ENCODE measurements around the gene RALGPS1.

RALGPS1 gene

DNA sequence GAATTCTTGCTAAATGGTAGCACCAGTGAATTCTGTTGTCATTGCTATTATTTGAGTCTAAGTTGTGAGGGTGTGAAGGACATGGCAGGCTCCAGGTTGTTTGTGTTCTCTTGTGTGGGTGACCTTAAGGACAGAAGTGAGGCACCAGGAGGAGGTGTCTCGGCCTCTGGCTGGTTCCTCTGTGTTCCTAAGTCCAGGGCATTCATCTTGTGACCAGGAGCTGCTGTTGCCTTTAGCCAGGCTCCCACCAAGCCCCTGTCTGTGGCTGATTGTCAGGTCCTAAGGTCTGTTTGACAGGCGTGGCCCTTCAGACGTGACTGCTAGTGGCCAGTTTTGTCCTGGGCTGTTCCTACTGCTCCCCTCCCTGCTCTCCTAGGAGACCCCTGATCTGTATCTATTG lies 118.5 kb downstream of the RALGPS1 start:
- TF ChIP-seq, protein P1, sequence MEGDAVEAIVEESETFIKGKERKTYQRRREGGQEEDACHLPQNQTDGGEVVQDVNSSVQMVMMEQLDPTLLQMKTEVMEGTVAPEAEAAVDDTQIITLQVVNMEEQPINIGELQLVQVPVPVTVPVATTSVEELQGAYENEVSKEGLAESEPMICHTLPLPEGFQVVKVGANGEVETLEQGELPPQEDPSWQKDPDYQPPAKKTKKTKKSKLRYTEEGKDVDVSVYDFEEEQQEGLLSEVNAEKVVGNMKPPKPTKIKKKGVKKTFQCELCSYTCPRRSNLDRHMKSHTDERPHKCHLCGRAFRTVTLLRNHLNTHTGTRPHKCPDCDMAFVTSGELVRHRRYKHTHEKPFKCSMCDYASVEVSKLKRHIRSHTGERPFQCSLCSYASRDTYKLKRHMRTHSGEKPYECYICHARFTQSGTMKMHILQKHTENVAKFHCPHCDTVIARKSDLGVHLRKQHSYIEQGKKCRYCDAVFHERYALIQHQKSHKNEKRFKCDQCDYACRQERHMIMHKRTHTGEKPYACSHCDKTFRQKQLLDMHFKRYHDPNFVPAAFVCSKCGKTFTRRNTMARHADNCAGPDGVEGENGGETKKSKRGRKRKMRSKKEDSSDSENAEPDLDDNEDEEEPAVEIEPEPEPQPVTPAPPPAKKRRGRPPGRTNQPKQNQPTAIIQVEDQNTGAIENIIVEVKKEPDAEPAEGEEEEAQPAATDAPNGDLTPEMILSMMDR (IDR thresholded peaks at IDR 0.05; ENCODE audit: low read depth, low read length): no peak
- H3K4me3 ChIP-seq (replicated peaks in 1 of 2; ENCODE audit: low read depth in 2 of 2, low read length in 2 of 2): no peak overlapping the region
- DNase-seq (ENCODE audit: low read depth in 2 of 2): no peak

GRCh38 chr9:127033789-127034188 lies 119.2 kb downstream of the RALGPS1 start:
- no peak overlapping the region for H3K4me3 ChIP-seq (replicated peaks in 1 of 2; ENCODE audit: low read depth in 2 of 2, low read length in 2 of 2)
- TF ChIP-seq, protein P1 (IDR thresholded peaks at IDR 0.05; ENCODE audit: low read depth, low read length): no peak
- peak; percentile 56 to 72 for DNase-seq (ENCODE audit: low read depth in 2 of 2)

DNA sequence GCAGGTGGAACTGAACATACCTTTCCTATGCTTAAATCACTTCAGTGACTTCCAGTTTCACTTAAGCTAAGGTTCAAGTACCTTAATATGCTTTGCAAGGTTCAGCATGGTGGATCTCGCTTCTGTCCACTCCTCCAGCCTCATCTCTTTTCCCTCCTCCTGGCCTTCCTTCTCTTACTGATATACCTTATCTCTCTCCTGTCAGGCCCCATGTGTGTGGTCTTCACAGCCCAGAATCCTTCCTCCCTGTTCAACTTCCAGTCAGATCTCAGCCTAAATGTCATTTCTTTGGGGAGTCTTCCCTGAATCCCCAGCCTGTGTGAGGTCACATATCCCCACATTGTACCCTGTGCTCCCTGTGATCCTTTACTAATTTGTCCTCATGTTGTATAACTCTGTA lies 120.1 kb downstream of the RALGPS1 start:
- no peak for DNase-seq (ENCODE audit: low read depth in 2 of 2)
- H3K4me3 ChIP-seq (replicated peaks in 1 of 2; ENCODE audit: low read depth in 2 of 2, low read length in 2 of 2): no peak overlapping the region
- TF ChIP-seq, protein P1 (IDR thresholded peaks at IDR 0.05; ENCODE audit: low read depth, low read length): no peak

DNA sequence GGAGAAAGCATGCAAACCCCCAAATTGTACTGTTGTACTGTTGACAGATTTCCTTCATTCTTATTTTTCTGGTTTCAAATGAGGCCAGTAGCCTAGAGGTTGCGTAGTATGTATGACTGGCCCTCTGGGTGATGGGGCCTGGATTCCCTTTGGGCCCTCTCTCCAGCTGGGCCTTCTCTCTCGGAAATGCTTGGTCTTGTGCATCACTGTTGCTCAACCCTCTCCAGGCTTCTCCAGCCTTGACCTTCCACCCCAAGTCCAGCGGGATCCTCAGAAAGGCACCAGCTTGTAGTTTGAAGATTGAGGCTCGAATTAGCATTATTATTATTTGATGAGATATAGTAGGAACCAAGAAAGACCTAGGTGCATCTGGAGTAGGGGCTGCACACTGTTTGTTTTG lies 120.8 kb downstream of the RALGPS1 start:
- TF ChIP-seq, protein P1 (IDR thresholded peaks at IDR 0.05; ENCODE audit: low read depth, low read length): no peak
- H3K4me3 ChIP-seq (replicated peaks in 1 of 2; ENCODE audit: low read depth in 2 of 2, low read length in 2 of 2): no peak overlapping the region
- DNase-seq (ENCODE audit: low read depth in 2 of 2): peak; percentile 97 to 98

- H3K4me3 ChIP-seq (replicated peaks in 1 of 2; ENCODE audit: low read depth in 2 of 2, low read length in 2 of 2): no peak overlapping the region
- DNase-seq (ENCODE audit: low read depth in 2 of 2): peak; percentile 96 to 98
Measured at GRCh38 chr9:127035948-127036347, 121.4 kb downstream of the RALGPS1 start.

DNA sequence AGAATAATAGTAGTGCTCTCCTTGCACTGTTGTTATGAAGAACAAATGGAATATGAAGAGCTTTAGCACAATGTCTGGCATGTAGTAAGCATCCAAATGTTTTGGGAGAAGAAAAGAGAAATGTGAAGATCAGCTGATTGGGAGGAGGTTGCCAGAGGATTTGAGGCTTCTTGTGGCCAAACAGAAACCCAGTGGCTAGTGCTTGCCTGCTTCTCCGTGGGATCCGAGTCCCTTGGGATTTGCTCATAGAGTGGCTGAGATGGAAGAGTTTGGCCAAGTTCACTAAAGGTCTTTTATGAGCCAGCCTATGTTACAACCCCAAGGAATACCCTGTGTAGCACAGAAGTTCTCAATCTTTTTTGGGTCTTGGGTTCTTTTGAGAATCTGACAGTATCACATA lies 121.9 kb downstream of the RALGPS1 start:
- peak; percentile 62 to 76 for DNase-seq (ENCODE audit: low read depth in 2 of 2)

More at GRCh38 chr9:127035948-127036347, 121.4 kb downstream of the RALGPS1 start:
- TF ChIP-seq, protein P1 (IDR thresholded peaks at IDR 0.05; ENCODE audit: low read depth, low read length): no peak

More for the DNA sequence above, 121.9 kb downstream of the RALGPS1 start:
- H3K4me3 ChIP-seq (replicated peaks in 1 of 2; ENCODE audit: low read depth in 2 of 2, low read length in 2 of 2): no peak overlapping the region
- TF ChIP-seq, protein P1 (IDR thresholded peaks at IDR 0.05; ENCODE audit: low read depth, low read length): no peak
